Esophagus muscularis mucosa (tissue), 3 donors: ENCODE results near the gene KSR1.

Source experiments
- POLR2A ChIP-seq: fragments of 450-650 bp; IDR thresholded peaks from one replicate; pipeline ENCODE4 v1.6.1; 2017; ENCODE audit warnings: antibody characterized with exemption, moderate library complexity, mild to moderate bottlenecking, low read depth
- TF ChIP-seq, protein P1 (sequence below), 3 experiments: fragments of 200-600 bp in 2 of 3; fragments of 450-650 bp in 1 of 3; sonication (generic) in 2 of 3; IDR thresholded peaks; one replicate each; pipeline ENCODE4 v1.5.1; 2017 to 2019; ENCODE audit warnings: antibody characterized with exemption in 3 of 3, mild to moderate bottlenecking in 2 of 3, moderate library complexity in 1 of 3

DNA sequence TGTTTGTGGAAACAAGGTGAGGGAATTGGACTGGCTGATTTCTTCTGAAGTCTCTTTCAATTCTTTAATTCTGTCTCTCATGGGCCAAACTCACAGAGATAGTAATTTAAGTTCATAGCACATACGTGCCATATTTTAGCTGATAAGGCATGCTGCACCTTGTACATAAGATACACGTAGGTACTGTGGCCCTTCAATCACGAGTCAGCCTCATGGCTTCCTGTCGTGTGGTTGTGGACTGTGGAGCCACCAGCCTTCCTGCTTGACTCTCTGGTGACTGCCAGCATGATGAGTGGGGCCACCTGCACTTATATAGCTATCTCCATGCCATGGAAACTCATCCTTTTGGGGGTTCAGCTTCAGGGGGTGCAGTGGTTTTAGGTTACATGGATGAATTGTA is 25.1 kb downstream of the KSR1 start:
- TF ChIP-seq, protein P1, sequence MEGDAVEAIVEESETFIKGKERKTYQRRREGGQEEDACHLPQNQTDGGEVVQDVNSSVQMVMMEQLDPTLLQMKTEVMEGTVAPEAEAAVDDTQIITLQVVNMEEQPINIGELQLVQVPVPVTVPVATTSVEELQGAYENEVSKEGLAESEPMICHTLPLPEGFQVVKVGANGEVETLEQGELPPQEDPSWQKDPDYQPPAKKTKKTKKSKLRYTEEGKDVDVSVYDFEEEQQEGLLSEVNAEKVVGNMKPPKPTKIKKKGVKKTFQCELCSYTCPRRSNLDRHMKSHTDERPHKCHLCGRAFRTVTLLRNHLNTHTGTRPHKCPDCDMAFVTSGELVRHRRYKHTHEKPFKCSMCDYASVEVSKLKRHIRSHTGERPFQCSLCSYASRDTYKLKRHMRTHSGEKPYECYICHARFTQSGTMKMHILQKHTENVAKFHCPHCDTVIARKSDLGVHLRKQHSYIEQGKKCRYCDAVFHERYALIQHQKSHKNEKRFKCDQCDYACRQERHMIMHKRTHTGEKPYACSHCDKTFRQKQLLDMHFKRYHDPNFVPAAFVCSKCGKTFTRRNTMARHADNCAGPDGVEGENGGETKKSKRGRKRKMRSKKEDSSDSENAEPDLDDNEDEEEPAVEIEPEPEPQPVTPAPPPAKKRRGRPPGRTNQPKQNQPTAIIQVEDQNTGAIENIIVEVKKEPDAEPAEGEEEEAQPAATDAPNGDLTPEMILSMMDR (IDR thresholded peaks at IDR 0.05): no peak
- no peak for TF ChIP-seq POLR2A
